Measurements from ENCODE around the gene ZFP82.

- TF ChIP-seq, protein P1, sequence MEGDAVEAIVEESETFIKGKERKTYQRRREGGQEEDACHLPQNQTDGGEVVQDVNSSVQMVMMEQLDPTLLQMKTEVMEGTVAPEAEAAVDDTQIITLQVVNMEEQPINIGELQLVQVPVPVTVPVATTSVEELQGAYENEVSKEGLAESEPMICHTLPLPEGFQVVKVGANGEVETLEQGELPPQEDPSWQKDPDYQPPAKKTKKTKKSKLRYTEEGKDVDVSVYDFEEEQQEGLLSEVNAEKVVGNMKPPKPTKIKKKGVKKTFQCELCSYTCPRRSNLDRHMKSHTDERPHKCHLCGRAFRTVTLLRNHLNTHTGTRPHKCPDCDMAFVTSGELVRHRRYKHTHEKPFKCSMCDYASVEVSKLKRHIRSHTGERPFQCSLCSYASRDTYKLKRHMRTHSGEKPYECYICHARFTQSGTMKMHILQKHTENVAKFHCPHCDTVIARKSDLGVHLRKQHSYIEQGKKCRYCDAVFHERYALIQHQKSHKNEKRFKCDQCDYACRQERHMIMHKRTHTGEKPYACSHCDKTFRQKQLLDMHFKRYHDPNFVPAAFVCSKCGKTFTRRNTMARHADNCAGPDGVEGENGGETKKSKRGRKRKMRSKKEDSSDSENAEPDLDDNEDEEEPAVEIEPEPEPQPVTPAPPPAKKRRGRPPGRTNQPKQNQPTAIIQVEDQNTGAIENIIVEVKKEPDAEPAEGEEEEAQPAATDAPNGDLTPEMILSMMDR (IDR thresholded peaks at IDR 0.05), result no peak
- no peak for TF ChIP-seq POLR2A (IDR thresholded peaks at IDR 0.05)
These were observed 46.6 kb downstream of the ZFP82 start for GRCh38 chr19:36371886-36372285.

Measured in right lobe of liver (tissue), 4 donors.